K562 (cell line): ENCODE results near the gene SLC7A9. TPM values are rescaled to one million over a fixed set of nuclear protein-coding genes. Genes with fewer than 3 reads are reported as not detected.
"Not testable (repeated sequence)": the region's sequence is repeated elsewhere in the genome, so short reads cannot be mapped to it uniquely, and the experiment has no call there.

Experiments
- ATAC-seq: fragments of 200-7000 bp; cut with Tn5 transposase; 3 replicates; pipeline ENCODE4 v1.9.1; 2020; ENCODE audit warnings: moderate library complexity
- BruUV-seq: library from RNA; stranded (reverse); fragments of 400-500 nt; replicated peaks from 2 replicates; lab custom pipeline; 2021; lab: Mats Ljungman, UMichigan
- CTCF ChIA-PET: fragments of 300-600 bp; formaldehyde crosslinking; extraction: SDS; loops from one replicate; lab custom pipeline; 2021; ENCODE audit warnings: low intra/inter-chr PET ratio; lab: Yijun Ruan, JAX
- POLR2A ChIA-PET: fragments of 300-600, 350-650 bp; sonication (Branson Sonifier 250); formaldehyde crosslinking; extraction: SDS; loops from one replicate; lab custom pipeline; 2021; ENCODE audit warnings: antibody characterized with exemption, inconsistent platforms; lab: Yijun Ruan, JAX
- DNase-seq, 4 experiments: peaks; one replicate each; pipeline versions ENCODE4 v3.0.0 to v3.0.0-alpha.2; 2011 to 2018; ENCODE audit warnings: low spot score in 3 of 4, mixed read lengths in 3 of 4; ENCODE audit errors: extremely low read depth in 1 of 4
- FAIRE-seq: peaks from 2 replicates; lab custom pipeline; 2011; peaks lifted over from hg19 to GRCh38; lab: Jason Lieb, UNC
- H2AFZ ChIP-seq: 2 replicates; pipeline ENCODE4 v1.6.0; 2011; ENCODE audit warnings: low read depth, low read length, control low read depth, inconsistent platforms
- H3K27ac ChIP-seq: fragments of 200-600 bp; 3 replicates; pipeline ENCODE4 v1.8.0; 2011; ENCODE audit warnings: low read depth, mild to moderate bottlenecking, control low read depth, inconsistent platforms, low read length, moderate library complexity, mixed read lengths; ENCODE audit errors: extremely low read depth
- H3K27me3 ChIP-seq, 2 experiments: fragments of 300-600 bp in 1 of 2; 2 replicates in 1 of 2; 3 replicates in 1 of 2; pipeline versions ENCODE4 v1.6.0 to v1.8.0; 2011; ENCODE audit warnings: inconsistent platforms in 2 of 2, low read length in 2 of 2, mild to moderate bottlenecking in 1 of 2, mixed read lengths in 1 of 2, moderate library complexity in 1 of 2; ENCODE audit not compliant: control insufficient read depth in 2 of 2, insufficient read depth in 2 of 2
- H3K36me3 ChIP-seq: fragments of 300-600 bp; 3 replicates; pipeline ENCODE4 v1.8.0; 2011; ENCODE audit warnings: mild to moderate bottlenecking, low read length, inconsistent platforms; ENCODE audit not compliant: control insufficient read depth, insufficient read depth
- H3K4me1 ChIP-seq, 2 experiments: fragments of 200-600 bp in 1 of 2; replicated peaks in 1 of 2; 2 replicates in 1 of 2; 3 replicates in 1 of 2; pipeline versions ENCODE4 v1.5.1 to v1.8.0; 2011; ENCODE audit warnings: inconsistent platforms in 2 of 2, low read length in 2 of 2, mild to moderate bottlenecking in 1 of 2, mixed read lengths in 1 of 2, moderate library complexity in 1 of 2; ENCODE audit not compliant: control insufficient read depth in 2 of 2, insufficient read depth in 2 of 2
- H3K4me2 ChIP-seq: 2 replicates; pipeline ENCODE4 v1.6.1; 2011; ENCODE audit warnings: low read length, control low read depth, inconsistent platforms, mixed read lengths; ENCODE audit not compliant: insufficient read depth
- H3K4me3 ChIP-seq: fragments of 200-600 bp; sonication (generic), shearing (Covaris generic); 2 replicates; pipeline ENCODE4 v1.5.1; 2016; ENCODE audit warnings: control low read depth, inconsistent platforms
- H3K79me2 ChIP-seq: fragments of 200-600 bp; 3 replicates; pipeline ENCODE4 v1.8.0; 2011; ENCODE audit warnings: low read length, inconsistent platforms; ENCODE audit not compliant: control insufficient read depth, insufficient read depth
- H3K9ac ChIP-seq, 2 experiments: 2 replicates each; pipeline versions ENCODE4 v1.6.0 to v1.6.1; 2011; ENCODE audit warnings: low read depth in 2 of 2, low read length in 2 of 2, control low read depth in 1 of 2, inconsistent platforms in 1 of 2, mild to moderate bottlenecking in 1 of 2, mixed read lengths in 1 of 2; ENCODE audit not compliant: insufficient read depth in 1 of 2
- H3K9me1 ChIP-seq: one replicate; pipeline ENCODE4 v1.6.0; 2011; ENCODE audit warnings: inconsistent platforms, mild to moderate bottlenecking, low read length, moderate library complexity; ENCODE audit not compliant: control insufficient read depth, insufficient read depth
- H3K9me3 ChIP-seq: replicated peaks from 2 replicates; pipeline ENCODE4 v1.5.1; 2011; ENCODE audit warnings: low read depth, low read length, inconsistent platforms; ENCODE audit not compliant: control insufficient read depth, insufficient read depth
- H4K20me1 ChIP-seq: replicated peaks from 2 replicates; pipeline ENCODE4 v1.6.1; 2011; ENCODE audit warnings: low read length, inconsistent platforms, mixed read lengths; ENCODE audit not compliant: control insufficient read depth, insufficient read depth
- WGBS: fragments of 100-300 bp; shearing (Covaris generic); methylation state at CpG from one replicate; pipeline ENCODE4 v1.1.6; 2016; ENCODE audit warnings: low coverage, mixed read lengths; ENCODE audit not compliant: insufficient coverage; ENCODE audit errors: missing lambda C conversion rate; 5-methylcytosine and 5-hydroxymethylcytosine counted together
- in situ Hi-C: fragments of 300-500 bp; cut with MboI; formaldehyde crosslinking; loops from 4 replicates; pipeline ENCODE4 v1.15.0; 2018; ENCODE audit warnings: inconsistent platforms, mixed read lengths
- intact Hi-C: fragments of 100-400 bp; cut with micrococcal nuclease; formaldehyde crosslinking; loops from 2 replicates; pipeline ENCODE4 v1.14.2; 2022
- polyA plus RNA-seq, 8 experiments: library from polyadenylated mRNA; depleted of rRNA in 4 of 8; stranded (reverse) in 5 of 8; unstranded in 3 of 8; fragments of >200 nt; fragmentation: Nextera tagmentation in 2 of 8; fragmentation: Illumina TruSeq in 1 of 8; extraction: Ambion mirVana in 2 of 8; extraction: Trizol in 1 of 8; gene quantifications; 2 replicates each; pipeline versions ENCODE4 v1.2.1 to v1.2.3, GENCODE V29; 2011 to 2014; ENCODE audit warnings: inconsistent platforms in 1 of 8, missing spikeins in 1 of 8
- total RNA-seq, 7 experiments: library from RNA; depleted of rRNA in 6 of 7; stranded (reverse); fragments of >200 nt in 6 of 7; fragmentation: Illumina TruSeq in 2 of 7; extraction: Trizol in 2 of 7; gene quantifications; 2 replicates each; pipeline versions ENCODE4 v1.2.1 to v1.2.3, GENCODE V29; 2011 to 2021; ENCODE audit warnings: low replicate concordance in 1 of 7

SLC7A9 gene
- total and polyA plus RNA-seq, 9 of the 15 experiments (the other 6 are each of a cell fraction or from before 2014, with no cell fraction given), result not detected

DNA sequence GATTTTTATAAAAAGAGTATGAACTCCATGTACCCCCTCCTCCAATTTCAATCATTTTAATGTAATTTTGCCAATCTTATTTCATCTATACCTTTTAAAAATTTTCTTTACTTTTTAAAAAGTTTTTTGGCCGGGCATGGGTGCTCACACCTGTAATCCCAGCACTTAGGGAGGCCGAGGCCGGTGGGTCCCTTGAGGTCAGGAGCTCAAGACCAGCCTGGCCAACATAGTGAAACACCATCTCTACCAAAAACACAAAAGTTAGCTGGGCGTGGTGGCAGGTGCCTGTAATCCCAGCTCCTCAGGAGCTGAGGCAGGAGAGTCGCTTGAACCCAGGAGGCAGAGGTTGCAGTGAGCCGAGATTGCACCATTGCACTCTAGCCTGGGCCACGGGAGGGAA lies 36.2 kb downstream of the SLC7A9 start:
- H3K4me2 ChIP-seq, DNase-seq, H3K9me1 ChIP-seq, intact Hi-C loops, H3K9ac ChIP-seq, H3K9me3 ChIP-seq, FAIRE-seq, H2AFZ ChIP-seq, BruUV-seq, in situ Hi-C loops, H3K36me3 ChIP-seq, ATAC-seq, H3K27ac ChIP-seq, H3K4me3 ChIP-seq, H3K4me1 ChIP-seq, H3K79me2 ChIP-seq, POLR2A ChIA-PET, H4K20me1 ChIP-seq: not testable (repeated sequence)
- CTCF ChIA-PET, result interaction anchor here (0.5 kb wide), 1 partner anchor 263 kb away, joined by 3 read pairs; no protein-coding TSS in a partner anchor
- WGBS, result 2% methylated on average over 7 of the region's 7 CpGs
- peaks cover 26 to 36% of the 10 kb centered on the region in 2 experiments for H3K27me3 ChIP-seq

DNA sequence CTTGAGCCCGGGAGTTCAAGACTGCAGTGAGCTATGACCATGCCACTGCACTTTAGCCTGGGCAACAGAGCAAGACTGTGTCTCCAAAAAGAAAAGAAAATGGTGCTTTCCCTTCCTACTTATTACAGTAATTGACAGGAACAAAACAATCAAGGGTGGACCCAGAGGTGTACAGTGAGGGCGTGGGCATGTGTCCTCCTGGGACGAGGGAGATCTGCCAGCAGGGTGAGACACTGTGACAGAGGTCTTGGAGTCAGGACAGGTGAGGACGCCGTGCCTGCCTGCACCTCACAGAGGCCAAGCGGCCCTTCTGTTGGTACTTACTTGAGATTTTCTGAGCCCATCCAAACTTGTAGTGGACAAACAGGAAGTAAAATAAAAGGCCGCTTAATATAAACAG lies 36.7 kb downstream of the SLC7A9 start:
- ATAC-seq, CTCF ChIA-PET, H3K9me3 ChIP-seq, H3K4me2 ChIP-seq, H3K79me2 ChIP-seq, H4K20me1 ChIP-seq, H2AFZ ChIP-seq, DNase-seq, H3K27ac ChIP-seq, in situ Hi-C loops, H3K4me3 ChIP-seq, BruUV-seq, H3K9me1 ChIP-seq, intact Hi-C loops, H3K9ac ChIP-seq, H3K4me1 ChIP-seq, H3K36me3 ChIP-seq: not testable (repeated sequence)
- H3K27me3 ChIP-seq, result peaks cover 32 to 42% of the 10 kb centered on the region in 2 experiments
- FAIRE-seq, result peak; percentile 65
- POLR2A ChIA-PET, result interaction anchor here (0.6 kb wide), 1 partner anchor 251 kb away, joined by 3 read pairs; no protein-coding TSS in a partner anchor
- 6% methylated on average over 7 of the region's 7 CpGs for WGBS

GRCh38 chr19:32832094-32832493 lies 37.5 kb downstream of the SLC7A9 start:
- H3K27me3 ChIP-seq, result peaks cover 35 to 48% of the 10 kb centered on the region in 2 experiments
- H2AFZ ChIP-seq, BruUV-seq, FAIRE-seq, H3K9ac ChIP-seq, H4K20me1 ChIP-seq, in situ Hi-C loops, H3K4me2 ChIP-seq, H3K9me1 ChIP-seq, H3K4me1 ChIP-seq, H3K79me2 ChIP-seq, H3K9me3 ChIP-seq, H3K27ac ChIP-seq, ATAC-seq, intact Hi-C loops, H3K36me3 ChIP-seq, CTCF ChIA-PET, DNase-seq, H3K4me3 ChIP-seq: not testable (repeated sequence)
- POLR2A ChIA-PET, result interaction anchor here (0.6 kb wide), 1 partner anchor 250 kb away, joined by 3 read pairs; no protein-coding TSS in a partner anchor
- WGBS, result 13% methylated on average over 6 of the region's 12 CpGs
